IMR-90 (cell line): ENCODE results near the gene SAYSD1. TPM values are rescaled to one million over a fixed set of nuclear protein-coding genes. Genes with fewer than 3 reads are reported as not detected.

Experiments used
- ATAC-seq: fragments of 200-7000 bp; cut with Tn5 transposase; 2 replicates; pipeline ENCODE4 v1.9.1; 2020; ENCODE audit warnings: low read depth, mild to moderate bottlenecking, moderate library complexity
- BruUV-seq: library from RNA; stranded (reverse); fragments of 400-500 nt; replicated peaks from 2 replicates; lab custom pipeline; 2021; lab: Mats Ljungman, UMichigan
- CTCF ChIA-PET: fragments of 300-600 bp; formaldehyde crosslinking; extraction: SDS; loops from one replicate; lab custom pipeline; 2021; ENCODE audit warnings: antibody characterized with exemption; lab: Yijun Ruan, JAX
- POLR2A ChIA-PET: fragments of 300-600 bp; sonication (Branson Sonifier 250); formaldehyde crosslinking; loops from one replicate; lab custom pipeline; 2022; ENCODE audit warnings: antibody characterized with exemption; ENCODE audit not compliant: unreplicated experiment; lab: Charles Lee
- DNase-seq: peaks from one replicate; pipeline ENCODE4 v3.0.0; 2013
- H2AFZ ChIP-seq: replicated peaks from 2 replicates; pipeline ENCODE3; 2013; ENCODE audit warnings: low read length, mild to moderate bottlenecking; ENCODE audit not compliant: poor library complexity
- H2AK5ac ChIP-seq: 2 replicates; pipeline ENCODE4 v1.6.1; 2013; ENCODE audit warnings: low read depth, low read length, inconsistent platforms
- H2AK9ac ChIP-seq: replicated peaks from 2 replicates; pipeline ENCODE3; 2013; ENCODE audit warnings: mild to moderate bottlenecking, low read depth, low read length, moderate library complexity; ENCODE audit not compliant: poor library complexity
- H2BK120ac ChIP-seq: 2 replicates; pipeline ENCODE4 v1.6.1; 2013; ENCODE audit warnings: low read depth, low read length, inconsistent platforms
- H2BK15ac ChIP-seq: 3 replicates; pipeline ENCODE4 v1.6.1; 2013; ENCODE audit warnings: low read depth, low read length, inconsistent platforms
- H2BK20ac ChIP-seq: 2 replicates; pipeline ENCODE4 v1.6.1; 2013; ENCODE audit warnings: low read depth, mild to moderate bottlenecking, inconsistent platforms, low read length, moderate library complexity
- H2BK5ac ChIP-seq: 2 replicates; pipeline ENCODE4 v1.6.1; 2013; ENCODE audit warnings: mild to moderate bottlenecking, low read depth, low read length, inconsistent platforms; ENCODE audit not compliant: poor library complexity, severe bottlenecking
- H3K14ac ChIP-seq: replicated peaks from 2 replicates; pipeline ENCODE4 v1.6.1; 2013; ENCODE audit warnings: low read depth, low read length, inconsistent platforms
- H3K18ac ChIP-seq: 2 replicates; pipeline ENCODE4 v1.6.1; 2013; ENCODE audit warnings: low read depth, low read length, control low read depth
- H3K23ac ChIP-seq: 2 replicates; pipeline ENCODE4 v1.6.1; 2013; ENCODE audit warnings: low read depth, low read length, inconsistent platforms
- H3K27ac ChIP-seq: 2 replicates; pipeline ENCODE4 v1.5.1; 2013; ENCODE audit warnings: mild to moderate bottlenecking, control low read depth, low read length; ENCODE audit not compliant: insufficient read depth
- H3K27me3 ChIP-seq: 2 replicates; pipeline ENCODE4 v1.6.1; 2013; ENCODE audit warnings: low read length; ENCODE audit not compliant: control insufficient read depth, insufficient read depth
- H3K36me3 ChIP-seq: 2 replicates; pipeline ENCODE4 v1.6.1; 2013; ENCODE audit warnings: low read length, mixed read lengths; ENCODE audit not compliant: control insufficient read depth, insufficient read depth
- H3K4ac ChIP-seq: 2 replicates; pipeline ENCODE4 v1.6.1; 2013; ENCODE audit warnings: low read depth, low read length, inconsistent platforms
- H3K4me1 ChIP-seq: 2 replicates; pipeline ENCODE4 v1.6.1; 2013; ENCODE audit warnings: low read length, mixed read lengths; ENCODE audit not compliant: control insufficient read depth, insufficient read depth
- H3K4me2 ChIP-seq: 2 replicates; pipeline ENCODE4 v1.6.1; 2013; ENCODE audit warnings: low read depth, mild to moderate bottlenecking, control low read depth, low read length, moderate library complexity
- H3K4me3 ChIP-seq: 2 replicates; pipeline ENCODE4 v1.5.1; 2013; ENCODE audit warnings: low read depth, mild to moderate bottlenecking, control low read depth, low read length, moderate library complexity; ENCODE audit not compliant: insufficient read depth
- H3K56ac ChIP-seq: 2 replicates; pipeline ENCODE4 v1.6.1; 2013; ENCODE audit warnings: low read length, inconsistent platforms; ENCODE audit not compliant: insufficient read depth; ENCODE audit errors: extremely low read depth
- H3K79me1 ChIP-seq, 2 experiments: 2 replicates each; pipeline ENCODE4 v1.6.1; 2013; ENCODE audit warnings: low read length in 2 of 2, inconsistent platforms in 1 of 2, low read depth in 1 of 2
- H3K9ac ChIP-seq: 2 replicates; pipeline ENCODE4 v1.6.1; 2013; ENCODE audit warnings: low read depth, low read length, control low read depth
- H3K9me1 ChIP-seq: 2 replicates; pipeline ENCODE4 v1.6.1; 2013; ENCODE audit warnings: low read length, inconsistent platforms; ENCODE audit not compliant: insufficient read depth
- H3K9me3 ChIP-seq: 2 replicates; pipeline ENCODE4 v1.6.1; 2013; ENCODE audit warnings: low read length; ENCODE audit not compliant: control insufficient read depth, insufficient read depth
- H4K20me1 ChIP-seq: 2 replicates; pipeline ENCODE4 v1.6.1; 2013; ENCODE audit warnings: low read length, inconsistent platforms; ENCODE audit not compliant: insufficient read depth
- H4K5ac ChIP-seq: 2 replicates; pipeline ENCODE4 v1.6.1; 2013; ENCODE audit warnings: mild to moderate bottlenecking, low read depth, low read length, control low read depth
- H4K8ac ChIP-seq, 2 experiments: 2 replicates each; pipeline ENCODE4 v1.6.1; 2013; ENCODE audit warnings: low read depth in 2 of 2, low read length in 2 of 2, control low read depth in 1 of 2, inconsistent platforms in 1 of 2
- H4K91ac ChIP-seq: 2 replicates; pipeline ENCODE4 v1.6.1; 2013; ENCODE audit warnings: low read depth, low read length, inconsistent platforms; ENCODE audit not compliant: insufficient read depth
- BHLHE40 ChIP-seq: fragments of 150-350 bp; IDR thresholded peaks from 2 replicates; pipeline ENCODE4 v1.6.1; 2016; ENCODE audit warnings: mild to moderate bottlenecking, low read depth, low read length
- CHD1 ChIP-seq: IDR thresholded peaks from 2 replicates; pipeline ENCODE4 v1.6.1; 2012; ENCODE audit warnings: low read depth, low read length, improper control_type of control experiment
- CTCF ChIP-seq: conservative IDR thresholded peaks from 2 replicates; pipeline ENCODE4 v1.5.1; 2012; ENCODE audit warnings: mild to moderate bottlenecking, low read depth, low read length, improper control_type of control experiment
- FOS ChIP-seq: fragments of 150-350 bp; IDR thresholded peaks from 2 replicates; pipeline ENCODE4 v1.6.1; 2016; ENCODE audit warnings: low read depth, low read length
- MAFK ChIP-seq: IDR thresholded peaks from 2 replicates; pipeline ENCODE4 v1.6.1; 2012; ENCODE audit warnings: low read depth, low read length, improper control_type of control experiment
- MAZ ChIP-seq: IDR thresholded peaks from 2 replicates; pipeline ENCODE4 v1.6.1; 2012; ENCODE audit warnings: low read depth, mild to moderate bottlenecking, low read length, improper control_type of control experiment, moderate library complexity, borderline replicate concordance
- MXI1 ChIP-seq: IDR thresholded peaks from 2 replicates; pipeline ENCODE4 v1.6.1; 2012; ENCODE audit warnings: low read depth, mild to moderate bottlenecking, low read length, moderate library complexity, borderline replicate concordance
- POLR2A ChIP-seq: IDR thresholded peaks from 2 replicates; pipeline ENCODE4 v1.6.1; 2012; ENCODE audit warnings: mild to moderate bottlenecking, low read depth, low read length
- SMC3 ChIP-seq: fragments of 150-350 bp; IDR thresholded peaks from 2 replicates; pipeline ENCODE4 v1.6.1; 2016; ENCODE audit warnings: low read depth, mild to moderate bottlenecking, antibody characterized with exemption, low read length, moderate library complexity
- USF2 ChIP-seq: fragments of 150-350 bp; IDR thresholded peaks from 2 replicates; pipeline ENCODE4 v1.6.1; 2017; ENCODE audit warnings: mild to moderate bottlenecking, antibody characterized with exemption, low read length, low read depth
- WGBS, 2 experiments: methylation state at CpG; one replicate each; pipeline versions ENCODE4 v1.1.5 to v1.1.7; 2013; ENCODE audit warnings: missing lambda C conversion rate in 2 of 2; ENCODE audit not compliant: insufficient read length in 1 of 2; ENCODE audit errors: extremely low coverage in 2 of 2; 5-methylcytosine and 5-hydroxymethylcytosine counted together
- dilution Hi-C: fragments of 300-500 bp; cut with HindIII; formaldehyde crosslinking; loops from one replicate; pipeline ENCODE4 v1.14.3; 2018; ENCODE audit warnings: low sequenced_read_pairs; ENCODE audit not compliant: unreplicated experiment
- in situ Hi-C: fragments of 300-500 bp; cut with MboI; formaldehyde crosslinking; loops from 3 replicates; pipeline ENCODE4 v1.14.3; 2019; ENCODE audit warnings: low sequenced_read_pairs, inconsistent platforms, mixed read lengths
- intact Hi-C: fragments of 100-400 bp; cut with micrococcal nuclease; formaldehyde crosslinking; loops from 2 replicates; pipeline ENCODE4 v1.10.0; 2022
- polyA plus RNA-seq, 3 experiments: library from polyadenylated mRNA; depleted of rRNA; stranded (reverse); fragments of >200 nt; gene quantifications; 2 replicates each; pipeline ENCODE4 v1.2.3, GENCODE V29; 2012; ENCODE audit warnings: low replicate concordance in 1 of 3
- total RNA-seq: library from RNA; depleted of rRNA; stranded (reverse); fragments of >200 nt; gene quantifications from 2 replicates; pipeline ENCODE4 v1.2.3, GENCODE V29; 2012

The SAYSD1 gene
- total and polyA plus RNA-seq, 2 of the 4 experiments (the other 2 are of a cell fraction) = 5.7 to 5.9 TPM

- H3K9me3 ChIP-seq = no peaks in the 10 kb centered on the region
- H3K36me3 ChIP-seq = no peaks in the 10 kb centered on the region
- H3K23ac ChIP-seq = no peak overlapping the region
- H4K20me1 ChIP-seq = no peaks in the 10 kb centered on the region
- no TSS peak for BruUV-seq
- no peak overlapping the region for H2AK9ac ChIP-seq
- H4K5ac ChIP-seq = no peak overlapping the region
- H3K4me2 ChIP-seq = no peak overlapping the region
- no peak overlapping the region for H3K27ac ChIP-seq
- peaks cover 4% of the 10 kb centered on the region for H3K9me1 ChIP-seq
- no peak overlapping the region for H3K18ac ChIP-seq
- peaks cover 4% of the 10 kb centered on the region; the same call in 1 of the 2 replicates for H3K4me1 ChIP-seq
- no peak overlapping the region for H4K8ac ChIP-seq
- no peak overlapping the region for H2BK15ac ChIP-seq
- CTCF ChIA-PET = no interaction called here
- H3K56ac ChIP-seq = no peak overlapping the region
- in situ Hi-C loops = no loop called here
- H2BK120ac ChIP-seq = no peak overlapping the region
- ATAC-seq (no peak), DNase-seq (no peak)
- intact Hi-C loops = no loop called here
- H2BK20ac ChIP-seq = no peak overlapping the region
- peaks cover 0 to 4% of the 10 kb centered on the region in 2 experiments; a peak in 2 of 4 replicates for H3K79me1 ChIP-seq
- no peak for TF ChIP-seq USF2
- no peak for TF ChIP-seq MAZ
- TF ChIP-seq POLR2A = no peak
- TF ChIP-seq MXI1 = no peak
- TF ChIP-seq CTCF = no peak
- TF ChIP-seq FOS = no peak
- no peak for TF ChIP-seq CHD1
- TF ChIP-seq SMC3 = no peak
- TF ChIP-seq MAFK = no peak
- TF ChIP-seq BHLHE40 = no peak
- dilution Hi-C loops = no loop called here
- WGBS, 2 experiments = no CpG with 5 or more reads among the region's 4 CpGs
- no peak overlapping the region for H3K4me3 ChIP-seq
- no peak overlapping the region for H3K14ac ChIP-seq
- no peak overlapping the region for H3K4ac ChIP-seq
- H2AK5ac ChIP-seq = no peak overlapping the region
- no peak overlapping the region for H2BK5ac ChIP-seq
- no peak overlapping the region for H2AFZ ChIP-seq
- no peak overlapping the region for H3K9ac ChIP-seq
- POLR2A ChIA-PET = no interaction called here
- no peaks in the 10 kb centered on the region; the same call in 1 of the 2 replicates for H3K27me3 ChIP-seq
- no peak overlapping the region for H4K91ac ChIP-seq
Measured at GRCh38 chr6:39118921-39119320, 3.9 kb upstream of the SAYSD1 start.
